Suppressor macrophage treated with lipopolysaccharide for 1 hour (primary cell): ENCODE data around the gene LRBA.

Experiments
- DNase-seq, 3 donors: peaks; one replicate each; pipeline ENCODE4 v3.0.0-alpha.2; 2020 to 2022

LRBA gene

DNA sequence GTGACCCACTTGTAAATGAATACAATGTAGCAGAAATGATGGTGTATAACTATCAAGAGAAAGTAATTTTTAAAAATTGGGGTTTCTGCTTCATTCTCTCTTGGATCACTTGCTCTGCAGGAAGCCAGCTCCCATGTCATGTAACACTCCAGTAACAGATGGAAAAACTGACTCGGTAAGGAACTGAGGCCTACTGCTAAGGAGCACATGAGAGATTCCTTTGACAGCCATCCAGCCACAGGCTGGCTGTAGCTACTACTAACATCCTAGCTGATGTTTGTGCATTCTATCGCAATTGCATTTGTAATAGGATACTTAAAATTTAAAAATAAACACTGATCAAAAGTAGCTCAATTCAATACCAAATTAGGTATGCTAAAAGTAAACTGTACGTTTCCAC, 535.4 kb downstream of the LRBA start:
- DNase-seq = no peak

DNA sequence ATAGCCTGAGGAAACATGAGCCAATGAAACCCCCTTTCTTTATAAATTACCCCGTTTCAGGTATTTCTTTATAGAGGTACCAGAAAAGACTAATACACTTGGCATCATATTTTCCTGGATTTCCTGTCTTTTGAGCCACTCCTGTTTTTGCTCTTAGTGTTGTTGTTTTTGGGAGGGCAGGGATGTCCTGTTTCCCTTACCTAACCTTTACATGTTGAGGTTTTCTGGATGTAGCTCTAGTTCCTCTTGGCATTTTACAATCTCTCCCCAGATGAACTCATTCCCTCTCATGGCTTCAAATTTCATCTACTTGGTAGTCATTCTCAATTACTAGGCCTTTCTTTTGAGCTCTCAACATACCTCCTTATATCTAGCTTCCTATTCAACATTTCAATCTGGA, 537.2 kb downstream of the LRBA start:
- no peak for DNase-seq

DNA sequence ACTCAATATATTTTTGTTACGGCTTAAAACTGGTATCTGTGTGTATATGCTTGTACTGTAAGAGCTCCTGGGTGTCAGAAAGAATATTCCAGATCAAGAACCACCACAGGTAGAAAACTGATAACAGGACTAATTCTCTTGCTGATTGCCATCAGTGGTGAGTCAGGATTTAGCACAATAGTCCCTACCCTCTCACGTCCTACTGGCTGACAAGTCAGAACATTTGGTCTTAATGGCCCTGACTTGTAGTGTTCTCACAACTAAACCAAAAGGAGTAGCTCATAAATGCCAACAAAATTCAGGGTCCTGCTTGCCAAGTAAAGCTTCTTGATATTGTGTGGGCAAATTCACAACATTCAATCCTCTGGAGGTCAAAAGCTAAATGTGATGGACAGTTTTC, 538.3 kb downstream of the LRBA start:
- no peak for DNase-seq

DNA sequence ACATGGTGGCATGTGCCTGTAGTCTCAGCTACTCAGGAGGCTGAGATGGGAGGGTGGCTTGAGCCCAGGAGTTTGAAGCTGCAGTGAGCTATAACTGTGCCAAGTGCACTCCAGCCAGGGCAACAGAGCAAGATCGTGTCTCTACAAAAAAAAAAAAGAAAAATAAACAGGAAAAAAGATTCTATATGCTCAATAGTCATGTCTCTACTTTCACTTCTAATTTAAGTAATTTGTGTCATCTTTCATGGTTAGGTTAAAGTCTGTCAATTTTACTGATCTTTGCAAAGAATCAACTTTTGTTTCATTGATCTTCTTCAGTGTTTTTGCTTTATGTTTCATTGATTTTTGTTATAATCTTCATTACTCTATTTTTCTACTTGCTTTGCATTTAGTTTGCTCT, 539.3 kb downstream of the LRBA start:
- no peak for DNase-seq

DNA sequence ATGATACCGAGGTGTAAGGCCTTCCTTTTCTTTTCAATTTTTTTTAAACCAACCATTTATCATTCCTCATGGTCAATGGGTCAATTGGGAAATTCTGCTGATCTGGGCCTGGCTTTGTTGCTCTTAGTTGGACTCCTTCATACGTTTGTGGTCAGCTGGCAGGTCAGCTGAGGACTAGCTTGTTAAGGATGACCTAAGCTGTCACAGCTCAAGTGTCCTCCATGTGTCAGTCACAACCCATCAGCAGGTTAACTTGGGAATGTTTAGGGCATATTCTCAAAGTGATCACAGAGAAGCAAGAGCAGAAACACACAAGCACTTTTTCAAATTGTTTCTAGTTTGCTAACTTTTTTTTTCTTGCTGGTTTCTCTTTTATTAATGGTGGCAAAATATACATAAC, 550.6 kb downstream of the LRBA start:
- no peak for DNase-seq

DNA sequence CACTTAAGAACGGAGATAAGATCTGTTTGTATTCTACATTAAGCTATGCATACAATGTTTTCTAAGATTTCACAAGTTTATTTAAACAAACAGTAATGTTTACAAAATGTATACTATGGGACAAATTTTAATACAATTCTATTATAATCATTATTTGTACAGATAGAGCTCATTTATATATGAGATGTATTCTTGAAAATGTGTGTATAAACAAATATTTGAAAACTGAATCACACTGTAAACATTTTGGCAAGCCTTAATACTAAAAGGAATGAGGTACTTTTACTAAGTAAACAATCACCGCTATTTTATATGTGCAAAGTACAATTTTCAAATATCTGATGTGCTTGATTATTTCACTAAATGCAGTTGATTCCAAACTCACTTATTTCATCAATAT, 552.3 kb downstream of the LRBA start:
- no peak for DNase-seq

DNA sequence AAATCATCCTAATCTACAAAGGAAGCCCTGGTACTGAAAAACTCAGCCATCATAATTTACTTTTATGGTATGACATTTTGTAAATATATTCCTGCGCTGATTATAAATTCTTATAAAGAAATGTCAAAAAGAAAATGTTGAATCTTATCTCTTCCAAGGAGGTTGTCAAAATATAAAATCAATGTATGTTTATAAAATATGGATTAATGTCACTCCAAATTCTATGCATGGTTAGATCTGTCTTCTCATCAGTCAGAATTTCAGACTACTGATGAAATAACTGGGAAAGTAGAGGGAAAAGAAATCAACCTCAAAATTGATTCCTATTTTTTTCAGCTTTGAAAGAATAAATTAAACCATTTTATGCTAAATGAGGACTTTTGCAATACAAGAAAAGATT, 553.1 kb downstream of the LRBA start:
- no peak for DNase-seq

DNA sequence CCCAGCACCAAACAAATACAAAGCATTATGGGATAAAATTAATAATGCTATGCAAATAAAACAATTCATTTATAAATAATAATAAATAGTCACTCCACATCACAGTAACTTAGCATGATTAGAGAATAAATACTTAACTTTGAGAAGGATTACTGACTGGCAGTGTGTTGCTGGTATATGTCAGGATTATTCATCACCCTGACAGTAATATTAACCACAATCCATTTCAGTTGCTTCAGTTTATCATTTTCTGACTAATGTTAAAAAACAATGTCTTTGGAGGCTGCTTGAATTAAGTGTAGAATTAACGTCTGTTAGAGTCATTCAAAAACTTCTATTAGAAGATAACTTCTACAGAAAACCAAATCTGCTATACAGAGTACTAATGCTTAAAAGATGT, 557.3 kb downstream of the LRBA start:
- DNase-seq = no peak

DNA sequence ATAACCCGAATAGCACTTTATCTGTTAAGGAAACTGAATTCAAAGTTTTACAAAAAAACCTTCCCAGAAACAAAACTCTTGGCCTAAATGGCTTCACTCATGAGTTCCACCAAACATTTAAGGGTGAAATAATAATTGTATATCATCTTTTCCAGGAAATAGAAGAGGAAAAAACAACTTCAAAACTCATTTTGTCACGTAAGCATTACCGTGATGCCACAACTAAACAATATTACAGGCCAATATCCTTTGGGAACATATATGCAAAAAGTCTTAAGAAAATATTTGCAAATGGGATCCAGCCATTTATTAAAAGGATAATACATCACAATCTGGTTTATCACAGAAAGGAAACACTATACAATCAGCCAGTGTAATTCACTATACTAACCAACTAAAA, 563.2 kb downstream of the LRBA start:
- no peak for DNase-seq

DNA sequence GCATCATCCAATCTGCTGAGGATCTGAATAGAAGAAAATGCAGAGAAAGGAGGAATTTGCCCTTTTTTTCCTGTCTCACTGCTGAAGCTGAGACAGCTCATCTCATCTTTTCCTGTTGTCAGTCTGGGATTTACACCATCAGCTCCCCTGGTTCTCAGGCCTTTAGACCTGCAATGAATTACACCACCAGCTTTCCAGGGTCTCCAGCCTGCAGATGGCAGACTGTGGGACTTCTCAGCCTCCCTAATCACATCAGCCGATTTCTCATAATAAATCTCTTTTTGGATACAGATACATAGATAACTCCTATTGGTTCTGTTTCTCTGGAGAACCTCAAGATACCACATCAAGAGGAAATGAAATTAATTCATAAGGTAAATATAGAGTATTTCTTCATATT, 567.7 kb downstream of the LRBA start:
- DNase-seq = no peak

DNA sequence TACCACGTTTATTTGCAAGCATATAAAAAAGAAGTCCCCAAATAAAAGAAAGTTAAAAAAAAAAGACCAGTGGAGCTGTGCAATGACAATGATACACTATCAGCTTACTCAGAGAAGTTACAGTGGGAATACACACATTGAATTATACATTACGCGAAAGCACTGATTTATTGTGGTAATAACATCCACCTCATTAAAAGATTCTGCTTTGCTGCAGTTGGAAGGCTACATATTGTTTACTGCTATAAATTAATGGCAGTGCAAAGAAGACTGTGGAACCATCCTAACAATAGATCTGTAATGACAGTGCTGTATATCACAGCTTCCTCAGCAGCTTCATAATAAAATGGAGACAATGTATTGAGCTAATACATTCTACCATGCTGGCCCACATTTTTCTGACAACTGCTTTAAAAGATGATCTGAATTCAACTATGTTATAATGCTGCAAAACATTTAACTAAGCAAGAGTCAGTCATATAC, 575.6 kb downstream of the LRBA start:
- DNase-seq = no peak

DNA sequence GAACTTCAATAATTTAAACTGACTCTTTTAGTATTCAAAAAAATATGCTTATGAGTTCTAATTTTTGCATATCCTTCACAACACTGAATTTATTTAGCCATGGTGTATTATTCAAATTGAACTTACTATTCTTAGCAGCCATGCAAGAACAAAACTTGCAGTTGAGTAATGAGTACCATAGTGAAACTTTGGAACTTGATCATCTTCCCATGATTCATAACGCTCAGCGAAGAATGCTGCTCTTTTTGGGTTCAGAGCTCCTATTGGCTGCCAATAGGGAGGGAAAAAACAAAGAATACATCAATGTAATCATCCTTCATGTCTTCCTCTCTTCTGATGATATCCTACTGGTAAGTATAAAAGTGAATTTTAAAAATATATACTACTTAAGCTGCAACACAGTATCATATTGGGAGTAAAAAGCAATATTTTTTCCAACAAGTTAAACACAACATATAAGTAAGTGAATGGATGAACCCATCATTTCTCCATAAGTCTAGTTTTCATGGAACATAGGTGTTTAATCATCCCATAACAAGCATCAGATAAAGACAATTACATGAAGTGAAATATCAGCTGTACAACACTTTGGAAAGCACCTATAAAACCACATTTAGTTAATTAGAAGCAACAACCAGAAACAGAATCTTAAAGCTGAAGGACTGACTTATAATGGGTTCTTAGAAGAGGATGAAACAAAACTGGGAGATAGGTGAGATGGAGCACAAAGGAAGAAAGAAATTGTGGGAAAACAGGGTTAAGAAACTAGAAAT, 578.3 kb downstream of the LRBA start:
- DNase-seq = no peak

DNA sequence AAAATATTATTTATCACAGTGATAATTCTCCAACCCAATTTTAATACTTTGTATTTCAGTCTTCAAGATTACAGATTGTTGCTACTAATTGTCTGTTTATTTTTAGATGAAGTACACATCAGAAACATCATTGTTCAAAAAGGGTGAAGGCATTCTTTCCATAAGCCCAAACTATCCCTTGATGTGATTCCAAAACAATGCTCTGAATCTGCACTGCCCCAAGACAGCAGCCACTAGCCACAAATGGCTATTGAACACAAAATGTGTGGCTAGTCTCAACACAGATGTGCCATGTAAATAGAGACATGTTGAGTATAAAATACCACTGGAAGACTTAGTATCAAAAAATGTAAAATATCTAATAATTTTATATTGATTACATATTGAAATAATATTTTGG, 583.9 kb downstream of the LRBA start:
- DNase-seq = no peak

DNA sequence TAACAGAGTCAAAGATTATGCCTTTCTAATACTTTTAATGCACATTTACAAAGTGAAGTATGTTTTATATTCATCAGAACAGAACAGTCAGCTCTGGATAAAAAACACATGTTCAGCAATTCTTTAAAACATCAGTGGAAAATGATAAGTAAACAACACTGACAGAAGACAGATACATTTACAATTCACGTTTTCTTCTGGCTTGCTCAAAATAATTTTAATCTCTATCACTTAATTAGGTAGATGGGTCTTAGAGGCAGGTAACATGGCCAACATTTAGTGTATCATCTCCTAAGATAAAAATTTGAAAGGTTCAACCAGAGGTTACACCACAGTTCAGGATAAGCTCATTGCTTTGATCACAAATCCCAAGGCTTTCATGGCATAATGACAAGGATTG, 589.9 kb downstream of the LRBA start:
- DNase-seq = no peak

DNA sequence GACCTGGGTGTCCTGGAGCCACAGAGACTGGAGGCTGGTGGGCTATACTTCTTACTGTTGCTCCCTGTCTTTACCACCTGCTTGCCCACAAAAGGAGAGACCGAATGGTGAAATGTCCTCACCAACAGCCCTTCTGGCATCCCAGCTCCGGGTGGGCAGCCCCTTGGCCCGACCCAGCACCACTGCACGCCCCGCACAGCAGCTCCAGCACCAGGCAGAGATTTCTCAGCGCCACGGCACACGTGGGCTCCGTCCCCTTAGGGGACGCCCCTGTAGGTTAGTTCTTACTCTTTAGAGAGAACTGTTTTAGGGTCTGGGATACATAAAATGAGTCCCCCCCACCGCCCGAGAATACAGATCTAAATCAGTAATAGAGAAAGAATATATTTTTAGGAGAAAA, 591.6 kb downstream of the LRBA start:
- no peak for DNase-seq

DNA sequence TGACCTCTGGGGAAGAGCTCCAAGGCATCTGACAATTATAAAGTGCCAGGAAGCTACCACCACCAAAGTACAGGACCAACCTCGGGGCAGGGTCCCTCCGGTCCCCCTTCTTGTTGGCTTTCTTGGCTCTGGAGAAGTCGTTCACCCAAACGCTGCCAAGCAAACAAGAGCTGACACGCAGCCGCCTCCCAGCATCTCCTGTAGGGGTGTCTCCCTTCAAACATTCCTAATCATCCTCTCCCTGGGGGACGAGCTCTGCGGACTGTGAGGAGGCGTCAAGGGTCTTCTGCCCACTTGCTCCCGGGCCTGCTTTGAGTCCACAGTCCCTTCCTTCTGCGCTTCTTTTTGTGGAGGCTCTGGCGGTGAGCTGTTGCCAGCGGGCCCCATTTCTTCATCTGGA, 592.0 kb downstream of the LRBA start:
- DNase-seq = no peak

DNA sequence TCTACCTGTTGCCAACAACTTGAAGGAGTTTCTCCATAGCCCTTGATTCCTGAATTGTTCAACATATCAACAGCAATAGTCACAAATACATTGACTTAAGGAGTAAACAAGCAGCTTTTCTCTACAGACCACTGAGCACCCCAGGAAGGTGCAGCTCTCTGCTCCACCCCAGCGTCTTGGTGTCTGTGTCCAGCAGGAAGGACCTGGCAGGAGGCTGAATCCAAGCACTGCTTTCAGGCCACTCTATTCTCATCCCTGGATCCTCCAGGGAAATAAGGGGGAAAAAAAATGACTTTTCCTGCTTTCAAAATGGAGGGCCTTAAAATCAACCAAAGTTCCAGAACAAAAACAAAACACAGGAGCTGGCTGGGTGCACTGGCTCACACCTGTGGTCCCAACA, 593.5 kb downstream of the LRBA start:
- DNase-seq = no peak

DNA sequence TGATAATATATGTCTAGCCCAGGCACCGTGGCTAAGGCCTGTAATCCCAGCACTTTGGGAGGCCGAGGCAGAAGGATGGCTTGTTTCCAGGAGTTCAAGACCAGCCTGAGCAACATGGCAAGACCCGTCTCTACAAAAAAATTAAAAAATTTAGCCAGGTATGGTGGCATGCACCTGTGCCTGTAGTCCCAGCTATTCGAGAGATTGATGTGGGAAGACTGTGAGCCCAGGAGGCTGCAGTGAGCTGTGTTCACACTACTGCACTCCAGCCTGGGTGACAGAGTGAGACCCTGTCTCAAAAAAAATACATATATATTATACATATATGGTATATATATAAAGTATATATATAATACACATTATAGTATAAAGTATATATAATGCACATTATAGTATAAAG, 595.1 kb downstream of the LRBA start:
- no peak for DNase-seq

DNA sequence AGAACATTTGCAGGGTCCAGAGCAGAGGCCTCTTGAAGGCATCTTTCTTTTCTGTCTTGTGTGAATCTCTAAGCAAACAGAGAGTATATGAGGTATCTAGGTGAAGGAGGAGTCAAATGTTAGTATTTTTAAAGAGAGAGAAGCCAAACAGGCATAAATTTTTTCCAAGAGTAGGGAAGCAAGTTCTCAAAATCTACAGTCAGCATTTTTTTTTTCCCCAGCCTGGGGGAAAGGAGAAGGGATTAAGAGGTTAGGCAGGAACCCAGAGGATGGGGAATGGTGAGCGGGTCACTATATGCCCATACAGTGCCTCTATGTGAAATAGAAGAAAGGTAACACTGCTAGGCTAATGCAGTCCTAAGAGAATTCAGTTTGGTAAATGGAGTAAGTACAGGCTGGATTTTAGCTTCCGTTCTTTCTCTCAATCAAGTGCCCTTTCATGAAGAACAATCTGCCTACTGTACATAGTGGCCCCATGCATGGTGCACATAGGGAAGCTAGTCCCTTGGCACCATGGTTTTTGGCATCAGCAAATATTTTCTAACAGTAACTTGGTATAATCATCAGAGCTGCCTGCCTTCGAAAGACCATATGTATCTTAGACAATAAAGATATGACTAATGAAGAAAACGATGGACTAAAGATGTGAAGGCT, 596.2 kb downstream of the LRBA start:
- DNase-seq = no peak

DNA sequence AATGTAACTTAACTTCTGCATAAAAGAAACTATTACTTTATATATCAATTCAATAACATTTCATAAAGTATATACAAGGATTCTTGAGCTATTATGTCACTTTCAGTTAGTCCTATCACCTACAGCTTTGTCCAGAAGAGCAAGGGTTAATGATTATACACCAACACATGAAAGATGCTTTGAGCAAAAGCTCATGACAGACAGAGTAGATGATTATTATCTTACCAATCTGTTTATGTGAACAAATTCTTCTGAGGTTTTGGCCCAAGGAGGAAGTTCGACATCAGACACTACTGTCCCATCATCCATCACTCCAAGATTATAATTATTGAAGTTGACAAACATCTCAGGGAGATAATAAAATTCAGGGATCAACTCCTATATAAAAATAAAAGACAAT, 599.9 kb downstream of the LRBA start:
- no peak for DNase-seq

DNA sequence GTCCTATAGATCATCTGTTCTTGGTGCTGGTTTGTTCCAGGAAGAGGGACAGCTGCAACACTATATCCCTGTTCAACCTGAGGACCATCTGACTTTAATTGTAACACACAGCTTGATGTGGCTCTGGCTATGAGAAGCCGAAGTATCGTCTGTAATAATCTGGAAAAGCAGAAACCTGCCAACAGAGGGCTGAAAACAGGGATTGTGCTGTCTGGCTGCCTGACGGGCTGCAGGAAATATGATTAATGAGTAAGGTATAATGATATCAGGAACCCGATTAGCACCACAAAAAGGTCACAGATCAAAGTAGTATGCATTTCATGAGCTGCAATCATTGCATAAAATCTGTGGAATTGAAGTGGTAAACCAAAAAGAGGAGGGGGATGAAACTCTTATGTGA, 603.6 kb downstream of the LRBA start:
- DNase-seq = no peak

DNA sequence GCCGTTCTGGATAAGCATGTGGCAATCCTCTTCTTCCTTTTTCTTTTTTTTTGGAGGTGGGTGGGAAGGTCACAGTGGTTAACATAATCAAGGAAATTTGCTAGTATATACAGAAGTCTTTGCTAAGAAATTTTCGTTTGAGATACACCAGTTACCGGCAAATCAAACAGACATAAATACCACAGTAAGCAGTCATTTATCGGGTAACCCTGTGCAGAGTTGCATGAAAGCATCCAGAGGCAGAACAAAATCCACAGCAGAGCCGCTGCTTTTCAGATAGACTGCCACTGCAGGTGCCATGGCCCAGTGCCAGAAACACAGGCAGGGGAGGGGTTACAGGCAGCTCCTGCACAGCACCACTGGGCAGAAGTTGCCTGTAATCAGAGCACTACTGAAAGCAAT, 612.2 kb downstream of the LRBA start:
- DNase-seq = peak; percentile 27 to 54 (median 51)

DNA sequence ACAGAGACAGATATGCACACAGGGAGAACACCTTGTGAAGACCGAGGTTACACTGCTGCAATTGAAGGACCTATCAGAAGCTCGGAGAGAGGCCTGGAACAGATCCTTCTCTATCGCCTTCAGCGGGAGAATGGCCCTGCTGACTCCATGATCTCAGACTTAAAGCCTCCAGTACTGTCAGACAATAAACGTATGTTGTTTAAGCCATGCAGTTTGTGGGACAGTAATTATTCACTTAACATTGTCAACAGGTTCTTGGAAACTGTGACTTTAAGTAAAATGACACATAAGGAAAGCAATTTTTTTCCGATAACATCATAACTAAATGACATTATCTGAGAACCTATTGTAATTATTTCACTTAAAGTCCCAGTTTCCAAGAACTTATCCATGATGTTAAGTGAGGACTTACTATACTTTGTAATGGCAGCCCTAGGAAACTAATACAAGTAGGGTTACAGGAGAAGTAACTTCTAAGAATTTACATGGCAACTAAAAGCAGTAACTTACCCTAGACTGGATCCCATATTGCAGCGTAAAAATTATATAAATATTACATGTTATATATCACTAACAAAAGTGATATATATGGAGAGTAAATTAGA, 613.9 kb downstream of the LRBA start:
- DNase-seq = no peak

DNA sequence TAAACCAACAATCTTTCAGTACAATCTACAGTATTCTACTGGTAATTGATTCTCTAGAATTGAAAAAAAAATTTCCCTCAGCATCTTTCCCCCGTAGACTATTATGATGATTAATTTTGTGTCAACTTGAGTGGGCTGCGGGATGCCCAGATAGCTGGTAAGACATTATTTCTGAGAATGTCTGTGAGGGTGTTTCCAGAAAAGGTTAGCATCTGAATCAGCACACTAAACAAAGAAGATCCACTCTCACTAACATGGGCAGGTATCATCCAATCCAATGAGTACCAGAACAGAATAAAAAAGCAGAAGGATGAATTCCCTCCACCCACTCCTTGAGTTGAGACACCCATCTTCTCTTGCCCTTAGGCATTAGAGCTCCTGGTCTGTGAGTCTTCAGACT, 619.2 kb downstream of the LRBA start:
- DNase-seq = peak; percentile 12 to 29 (median 20)
